Measurements from ENCODE around the gene NPY.

The NPY gene

DNA sequence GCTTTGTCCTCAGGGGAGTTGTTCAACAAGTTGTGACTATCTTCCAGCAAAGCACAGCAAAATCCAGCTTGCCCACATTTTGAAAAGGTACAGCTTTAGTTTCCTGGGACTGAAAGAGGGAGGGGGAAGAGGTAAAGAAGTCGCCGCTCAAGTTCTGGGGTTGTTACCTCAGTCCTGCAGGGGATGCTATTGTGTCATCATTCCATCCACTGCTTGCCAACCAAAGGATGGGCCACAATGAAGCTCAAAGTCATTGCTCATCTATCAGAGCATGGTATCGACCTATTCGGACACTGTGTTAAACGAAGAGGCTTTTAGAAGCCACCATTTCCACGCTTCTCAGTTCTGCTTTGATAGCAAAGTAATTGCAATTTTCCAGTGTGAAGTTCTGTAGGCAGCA, 34.3 kb downstream of the NPY start:
- DNase-seq, result no peak

DNA sequence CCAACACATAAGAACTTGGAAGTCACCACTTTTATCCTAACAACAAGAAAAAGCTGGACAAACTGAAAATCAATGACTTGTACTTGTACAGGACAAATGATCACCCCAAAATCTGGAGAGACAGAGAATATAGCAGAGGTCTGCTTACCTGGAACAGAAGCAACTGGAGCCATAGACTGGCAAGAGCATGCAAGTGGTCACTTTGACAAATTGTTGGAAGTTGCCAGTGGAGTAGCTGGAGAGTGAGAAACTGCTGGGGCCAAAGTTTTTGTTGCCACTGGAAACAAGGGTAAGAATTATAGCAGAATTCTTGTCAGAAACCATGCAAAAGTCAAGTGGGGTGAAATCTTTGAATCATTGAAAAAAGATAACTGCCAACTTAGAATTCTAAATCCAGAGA, 35.2 kb downstream of the NPY start:
- DNase-seq, result no peak

DNA sequence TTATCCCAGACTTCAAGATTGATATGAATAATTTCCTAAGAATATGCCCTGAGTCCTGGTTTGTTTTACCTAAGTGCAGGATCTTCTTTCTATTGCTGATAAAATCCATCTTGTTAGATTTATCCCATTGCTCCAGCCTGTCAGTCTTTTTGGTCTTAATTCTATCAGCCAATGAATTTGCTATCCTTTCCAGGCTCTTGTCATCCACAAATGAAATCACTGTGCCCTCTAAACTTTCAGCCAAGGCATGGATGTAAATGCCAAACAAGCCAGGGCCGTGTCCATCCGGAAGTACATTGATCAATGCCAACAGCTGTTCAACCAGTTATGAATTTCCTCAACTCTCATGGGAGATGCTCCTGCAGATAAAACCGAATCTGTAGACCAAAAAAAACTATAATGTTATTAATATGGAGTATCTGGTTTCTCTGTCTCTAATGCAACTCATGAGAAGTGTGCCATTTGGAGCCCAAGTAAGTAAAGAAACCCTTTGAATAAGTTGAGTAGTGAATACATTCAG, 40.0 kb downstream of the NPY start:
- DNase-seq, result no peak

DNA sequence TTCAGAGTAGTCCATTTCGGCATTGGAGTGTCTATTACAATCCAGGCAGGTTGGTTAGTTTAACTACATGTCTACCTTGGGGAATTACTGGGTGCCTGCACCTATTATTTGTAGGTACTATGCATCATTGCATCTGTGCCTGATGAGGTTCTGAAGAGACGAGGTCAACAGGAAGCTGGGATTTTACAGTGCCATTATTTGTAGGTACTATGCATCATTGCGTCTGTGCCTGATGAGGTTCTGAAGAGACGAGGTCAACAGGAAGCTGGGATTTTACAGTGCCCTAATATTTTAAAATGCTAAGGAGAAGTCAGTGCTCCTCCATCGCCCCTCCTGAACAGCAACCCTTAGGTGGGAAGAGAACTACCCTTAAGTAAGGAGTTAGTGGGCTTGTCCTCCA, 41.7 kb downstream of the NPY start:
- no peak for DNase-seq

DNA sequence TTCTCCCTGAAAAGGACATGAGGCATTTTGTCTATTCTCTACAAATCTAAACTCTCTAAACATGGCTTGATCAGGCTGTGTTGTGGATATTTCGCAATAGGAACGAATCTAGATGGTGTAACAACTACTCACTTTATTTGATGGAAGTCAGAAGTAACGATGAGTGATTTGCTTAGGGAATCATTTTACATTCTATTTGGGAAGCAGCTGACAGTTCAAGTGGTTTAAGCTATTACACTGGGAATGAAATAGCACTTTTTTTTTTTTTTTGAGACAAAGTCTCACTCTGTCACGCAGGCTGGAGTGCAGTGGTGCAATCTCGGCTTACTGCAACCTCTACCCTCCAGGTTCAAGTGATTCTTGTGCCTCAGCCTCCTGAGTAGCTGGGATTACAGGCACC, 44.1 kb downstream of the NPY start:
- DNase-seq, result peak; percentile 35

DNA sequence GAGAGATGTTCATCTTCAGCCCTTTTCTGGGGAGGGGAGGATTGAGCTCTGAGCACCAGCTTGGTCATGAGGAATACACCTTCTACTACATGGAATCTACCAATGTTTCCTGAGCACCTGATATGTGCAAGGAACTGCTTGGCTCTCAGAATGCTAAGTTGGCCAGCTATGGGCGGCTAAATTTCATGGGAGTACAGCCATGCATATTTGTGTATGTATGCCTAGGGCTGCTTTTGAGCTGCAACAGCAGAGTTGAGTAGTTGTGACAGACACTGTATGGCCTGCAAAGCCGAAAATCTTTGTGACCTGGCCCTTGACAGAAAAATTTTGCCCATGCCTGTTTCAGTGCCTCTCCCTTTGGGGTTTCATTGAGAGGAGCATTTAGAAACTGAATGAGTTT, 44.9 kb downstream of the NPY start:
- DNase-seq, result no peak

DNA sequence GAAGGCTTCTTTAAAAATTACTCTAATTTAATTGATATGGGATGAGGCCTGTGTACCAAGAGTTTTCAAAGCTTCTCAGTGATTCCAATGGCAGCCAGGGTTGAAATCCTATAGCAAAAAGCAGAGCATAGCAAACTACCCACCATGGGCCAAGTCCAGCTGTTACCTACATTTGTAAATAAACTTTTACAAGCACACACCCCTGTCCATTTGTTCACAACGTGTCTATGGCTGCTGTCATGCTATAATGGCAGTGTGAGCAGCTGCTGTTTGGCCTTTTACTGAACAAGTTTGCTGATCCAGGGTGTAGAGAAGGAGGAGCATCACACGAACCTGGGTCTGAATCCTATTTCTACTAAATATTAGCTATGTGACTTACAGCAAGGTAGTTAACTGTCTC, 50.0 kb downstream of the NPY start:
- no peak for DNase-seq

DNA sequence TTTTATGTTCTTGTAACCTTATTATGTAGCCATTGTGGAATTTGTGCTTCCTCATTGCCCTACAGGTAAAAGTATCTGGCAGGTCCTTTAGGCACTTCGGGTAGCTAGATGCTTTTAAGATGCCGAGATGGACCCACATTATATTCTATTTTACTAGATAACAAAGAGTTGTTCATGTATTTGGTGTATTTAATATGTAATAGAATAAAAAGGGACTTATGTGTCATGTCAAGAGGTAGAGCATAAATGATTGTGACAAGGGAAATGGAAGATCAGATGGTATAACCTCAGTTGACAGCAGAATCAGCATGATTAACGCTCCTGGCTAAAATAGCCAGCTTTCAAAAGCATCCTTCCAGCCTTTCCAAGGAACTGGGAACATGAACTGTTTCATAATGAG, 50.6 kb downstream of the NPY start:
- no peak for DNase-seq

DNA sequence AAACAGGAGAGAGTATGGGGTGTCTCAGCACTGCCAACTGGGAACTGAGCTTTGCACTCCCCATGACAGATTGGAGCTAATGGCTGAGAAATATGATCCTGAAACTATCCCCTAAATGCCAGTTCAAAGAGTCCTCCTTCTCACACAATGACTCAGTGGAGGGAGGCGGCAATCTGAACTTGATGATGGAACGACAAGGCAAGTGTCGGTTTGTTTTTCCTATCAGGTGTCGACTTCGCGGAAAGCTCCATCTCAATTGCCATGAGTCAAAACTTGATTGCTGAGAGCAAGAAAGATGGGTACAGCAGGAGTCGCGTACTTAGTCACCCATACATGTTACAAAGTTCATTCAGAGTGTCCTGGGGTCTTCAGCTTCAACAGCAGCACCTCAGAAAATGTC, 52.5 kb downstream of the NPY start:
- DNase-seq, result no peak

DNA sequence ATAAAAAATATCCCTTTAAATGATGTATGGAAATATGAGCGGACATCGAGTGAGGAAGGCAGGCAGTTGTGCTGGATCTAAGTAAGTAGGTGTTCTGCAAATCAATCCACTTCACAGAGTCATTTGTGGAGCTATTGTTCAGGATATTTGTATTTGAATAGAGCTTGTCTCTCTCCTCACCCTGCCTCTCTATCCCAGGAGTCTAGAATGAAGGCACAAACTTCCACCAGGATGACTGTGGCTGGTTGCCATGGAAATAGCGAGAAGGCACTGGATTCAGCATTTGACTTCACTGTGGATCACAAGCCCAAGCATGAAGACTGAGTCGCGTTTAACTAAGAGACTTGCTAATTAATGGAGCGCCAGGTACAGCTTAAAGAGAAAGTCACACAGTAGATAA, 53.2 kb downstream of the NPY start:
- no peak for DNase-seq

DNA sequence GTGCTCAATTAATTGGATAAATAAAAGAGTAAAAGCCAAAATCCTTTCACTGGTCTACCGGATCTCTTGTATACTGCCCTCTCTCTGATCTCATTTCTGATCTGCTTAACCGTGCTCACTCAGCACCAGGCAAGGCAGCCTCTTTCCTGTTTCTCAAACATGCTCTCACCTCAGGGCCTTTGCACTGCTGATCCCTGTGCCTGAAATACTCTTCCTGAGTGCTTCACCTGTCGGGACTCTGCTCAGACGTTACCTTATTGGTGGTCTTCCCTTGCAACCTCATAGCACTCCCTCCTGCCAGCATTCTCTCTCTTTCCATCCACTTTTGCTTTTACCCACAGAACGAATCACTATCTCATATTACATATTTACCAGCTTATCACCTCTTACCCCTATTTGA, 55.6 kb downstream of the NPY start:
- DNase-seq, result no peak

DNA sequence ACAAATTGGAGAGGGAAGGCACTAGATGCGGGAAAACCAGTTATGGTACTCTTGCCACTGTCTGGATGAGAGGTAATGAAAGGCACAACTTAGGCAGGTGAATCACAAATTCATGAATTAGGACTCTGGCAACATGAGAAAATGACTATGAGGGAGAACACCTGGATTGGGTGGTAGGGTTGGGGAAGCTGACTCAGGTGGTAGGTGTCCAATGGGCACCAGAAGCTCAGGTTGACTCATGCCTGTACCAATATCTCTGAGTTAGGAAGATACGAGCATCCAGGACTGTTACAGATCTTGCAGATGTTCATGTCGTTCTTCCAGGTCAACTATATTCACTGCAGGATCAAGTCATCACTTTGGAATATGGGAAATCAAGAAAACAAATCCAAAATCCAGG, 56.7 kb downstream of the NPY start:
- no peak for DNase-seq

Data from NCI-H187 treated with DMSO at 0.1 percent for 48 hours (cell line).